PC-3 (cell line): Measurements from ENCODE around the gene ANK2. TPM values are rescaled to one million over a fixed set of nuclear protein-coding genes. Genes with fewer than 3 reads are reported as not detected.
"Not testable (repeated sequence)": the region's sequence is repeated elsewhere in the genome, so short reads cannot be mapped to it uniquely, and the experiment has no call there.

ENCODE experiments used
- ATAC-seq: fragments of 200-7000 bp; cut with Tn5 transposase; 2 replicates; pipeline ENCODE4 v1.9.1; 2020; ENCODE audit warnings: mild to moderate bottlenecking, moderate library complexity
- BruUV-seq: library from RNA; stranded (reverse); fragments of 400-500 nt; replicated peaks from 2 replicates; lab custom pipeline; 2021; lab: Mats Ljungman, UMichigan
- CTCF ChIA-PET: fragments of 300-600 bp; sonication (Branson Sonifier 250); formaldehyde crosslinking; loops from one replicate; lab custom pipeline; 2022; ENCODE audit warnings: antibody characterized with exemption; lab: Charles Lee
- POLR2A ChIA-PET: fragments of 300-600 bp; sonication (Branson Sonifier 250); formaldehyde crosslinking; loops from one replicate; lab custom pipeline; 2022; ENCODE audit warnings: antibody characterized with exemption; ENCODE audit not compliant: unreplicated experiment; lab: Charles Lee
- DNase-seq: peaks from one replicate; pipeline ENCODE4 v3.0.0-alpha.2; 2015
- H2AFZ ChIP-seq: fragments of 300-600 bp; sonication (generic); 2 replicates; pipeline ENCODE4 v1.6.0; 2016; ENCODE audit warnings: antibody characterized with exemption, low read length
- H3F3A ChIP-seq: fragments of 300-600 bp; sonication (generic); one replicate; pipeline ENCODE4 v1.6.0; 2017; ENCODE audit warnings: antibody characterized with exemption, low read length, control low read depth, mild to moderate bottlenecking; ENCODE audit not compliant: unreplicated experiment
- H3K27ac ChIP-seq: fragments of 300-600 bp; sonication (generic); 2 replicates; pipeline ENCODE4 v1.5.1; 2016; ENCODE audit warnings: mild to moderate bottlenecking, low read length
- H3K27me3 ChIP-seq: fragments of 300-600 bp; sonication (generic); 2 replicates; pipeline ENCODE4 v1.6.1; 2016; ENCODE audit warnings: low read length, mixed read lengths
- H3K36me3 ChIP-seq: fragments of 300-600 bp; sonication (generic); 2 replicates; pipeline ENCODE4 v1.6.1; 2016; ENCODE audit warnings: low read depth, mixed run types, low read length, mixed read lengths
- H3K4me1 ChIP-seq: fragments of 300-600 bp; sonication (generic); 2 replicates; pipeline ENCODE4 v1.5.1; 2016; ENCODE audit warnings: low read length; ENCODE audit not compliant: insufficient read depth
- H3K4me2 ChIP-seq: fragments of 300-600 bp; sonication (generic); 2 replicates; pipeline ENCODE4 v1.6.0; 2016; ENCODE audit warnings: low read length
- H3K4me3 ChIP-seq: fragments of 300-600 bp; sonication (generic); 2 replicates; pipeline ENCODE4 v1.5.1; 2016; ENCODE audit warnings: mild to moderate bottlenecking, low read length, mixed read lengths
- H3K79me2 ChIP-seq: fragments of 300-600 bp; sonication (generic); 2 replicates; pipeline ENCODE4 v1.6.1; 2017; ENCODE audit warnings: low read length, mixed read lengths
- H3K9ac ChIP-seq: fragments of 300-600 bp; sonication (generic); 2 replicates; pipeline ENCODE4 v1.6.0; 2016; ENCODE audit warnings: mild to moderate bottlenecking, low read length
- H3K9me2 ChIP-seq: fragments of 300-600 bp; sonication (generic); replicated peaks from 2 replicates; pipeline ENCODE4 v1.6.1; 2016; ENCODE audit warnings: mixed run types, low read length, mixed read lengths
- H3K9me3 ChIP-seq: fragments of 300-600 bp; sonication (generic); 2 replicates; pipeline ENCODE4 v1.6.1; 2016; ENCODE audit warnings: low read length, mixed read lengths
- H4K20me1 ChIP-seq: fragments of 300-600 bp; sonication (generic); 2 replicates; pipeline ENCODE4 v1.6.1; 2016; ENCODE audit warnings: low read length, mixed read lengths
- EZH2 ChIP-seq: fragments of 300-600 bp; sonication (generic); IDR thresholded peaks from one replicate; pipeline ENCODE4 v1.6.1; 2017; ENCODE audit warnings: antibody characterized with exemption, mild to moderate bottlenecking, low read length; ENCODE audit not compliant: unreplicated experiment
- EZH2phosphoT487 ChIP-seq: fragments of 300-600 bp; sonication (generic); IDR thresholded peaks from 2 replicates; pipeline ENCODE4 v1.6.1; 2018; ENCODE audit warnings: mild to moderate bottlenecking, antibody characterized with exemption, low read length, borderline replicate concordance
- intact Hi-C: fragments of 100-400 bp; cut with micrococcal nuclease; formaldehyde crosslinking; loops from 2 replicates; pipeline ENCODE4 v1.9.0; 2023
- total RNA-seq: library from RNA; depleted of rRNA; stranded (reverse); fragments of >200 nt; gene quantifications from 2 replicates; pipeline ENCODE4 v1.2.3, GENCODE V29; 2014
- TF ChIP-seq, protein P1 (sequence below): fragments of 300-600 bp; sonication (generic); conservative IDR thresholded peaks from 2 replicates; pipeline ENCODE4 v1.5.1; 2017; ENCODE audit warnings: antibody characterized with exemption, low read depth, mild to moderate bottlenecking, low read length

ANK2 gene
- total RNA-seq, 1 experiment from 2014 or later = 1.8 TPM

DNA sequence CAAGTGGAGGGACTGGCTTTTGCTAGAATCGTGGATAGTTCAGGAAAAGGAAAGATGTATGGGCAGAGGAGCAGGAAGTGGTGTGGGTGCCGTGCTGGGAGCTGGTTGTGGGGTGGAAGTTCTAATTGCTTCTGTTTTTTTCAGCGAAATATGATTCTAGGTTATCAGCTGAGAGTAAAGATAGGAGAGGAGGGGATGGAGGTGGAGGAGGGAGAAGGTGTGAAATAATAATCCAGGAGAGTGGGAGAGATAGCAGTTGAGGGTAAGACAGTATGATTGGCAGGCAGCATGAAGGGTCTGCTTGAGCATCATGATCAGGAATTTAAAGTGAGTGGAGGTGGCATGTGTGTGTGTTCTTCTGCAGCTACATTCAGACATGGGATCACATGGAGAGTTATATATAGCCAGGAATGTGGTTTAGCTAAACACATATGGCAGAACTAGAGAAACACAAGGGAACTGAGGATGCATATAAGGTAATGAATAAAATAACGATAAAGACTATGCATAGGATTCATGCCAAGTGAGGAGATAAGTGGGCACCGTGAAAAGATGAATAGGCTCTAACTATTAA is 133.7 kb downstream of the ANK2 start:
- H3K79me2 ChIP-seq = no peaks in the 10 kb centered on the region
- H3F3A ChIP-seq = no peaks in the 10 kb centered on the region
- H3K9ac ChIP-seq = no peak overlapping the region
- no peak for DNase-seq
- H3K27me3 ChIP-seq = no peaks in the 10 kb centered on the region
- no peak overlapping the region for H3K4me3 ChIP-seq
- no peaks in the 10 kb centered on the region for H3K36me3 ChIP-seq
- H4K20me1 ChIP-seq = no peaks in the 10 kb centered on the region
- POLR2A ChIA-PET = no interaction called here
- H3K4me1 ChIP-seq = no peaks in the 10 kb centered on the region
- no TSS peak for BruUV-seq
- no peak for ATAC-seq
- TF ChIP-seq, protein P1, sequence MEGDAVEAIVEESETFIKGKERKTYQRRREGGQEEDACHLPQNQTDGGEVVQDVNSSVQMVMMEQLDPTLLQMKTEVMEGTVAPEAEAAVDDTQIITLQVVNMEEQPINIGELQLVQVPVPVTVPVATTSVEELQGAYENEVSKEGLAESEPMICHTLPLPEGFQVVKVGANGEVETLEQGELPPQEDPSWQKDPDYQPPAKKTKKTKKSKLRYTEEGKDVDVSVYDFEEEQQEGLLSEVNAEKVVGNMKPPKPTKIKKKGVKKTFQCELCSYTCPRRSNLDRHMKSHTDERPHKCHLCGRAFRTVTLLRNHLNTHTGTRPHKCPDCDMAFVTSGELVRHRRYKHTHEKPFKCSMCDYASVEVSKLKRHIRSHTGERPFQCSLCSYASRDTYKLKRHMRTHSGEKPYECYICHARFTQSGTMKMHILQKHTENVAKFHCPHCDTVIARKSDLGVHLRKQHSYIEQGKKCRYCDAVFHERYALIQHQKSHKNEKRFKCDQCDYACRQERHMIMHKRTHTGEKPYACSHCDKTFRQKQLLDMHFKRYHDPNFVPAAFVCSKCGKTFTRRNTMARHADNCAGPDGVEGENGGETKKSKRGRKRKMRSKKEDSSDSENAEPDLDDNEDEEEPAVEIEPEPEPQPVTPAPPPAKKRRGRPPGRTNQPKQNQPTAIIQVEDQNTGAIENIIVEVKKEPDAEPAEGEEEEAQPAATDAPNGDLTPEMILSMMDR = no peak
- no peak for TF ChIP-seq EZH2phosphoT487
- no peak overlapping the region for H3K27ac ChIP-seq
- H3K9me3 ChIP-seq = no peaks in the 10 kb centered on the region
- H3K9me2 ChIP-seq = no peaks in the 10 kb centered on the region
- no peak overlapping the region for H2AFZ ChIP-seq
- intact Hi-C loops = no loop called here
- H3K4me2 ChIP-seq = no peak overlapping the region
- CTCF ChIA-PET = no interaction called here

DNA sequence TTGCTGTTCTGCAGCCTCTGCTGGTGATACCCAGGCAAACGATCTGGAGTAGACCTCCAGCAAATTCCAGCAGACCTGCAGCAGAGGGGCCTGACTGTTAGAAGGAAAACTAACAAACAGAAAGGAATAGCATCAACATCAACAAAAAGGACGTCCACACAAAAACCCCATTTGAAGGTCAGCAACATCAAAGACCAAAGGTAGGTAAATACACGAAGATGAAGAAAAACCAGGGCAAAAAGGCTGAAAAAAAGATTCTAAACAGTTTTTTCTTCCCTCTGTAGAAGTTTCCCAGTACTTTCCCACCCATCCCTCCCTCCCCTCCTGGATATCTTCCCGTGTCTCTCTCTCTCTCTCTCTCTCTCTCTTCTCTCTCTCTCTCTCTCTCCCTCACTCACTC is 136.8 kb downstream of the ANK2 start:
- H2AFZ ChIP-seq, H3K9me2 ChIP-seq, intact Hi-C loops, CTCF ChIA-PET, POLR2A ChIA-PET, H3K4me3 ChIP-seq, H3K9ac ChIP-seq, H3K79me2 ChIP-seq, BruUV-seq, H3F3A ChIP-seq, DNase-seq, H3K27me3 ChIP-seq, H3K27ac ChIP-seq, H3K36me3 ChIP-seq, H4K20me1 ChIP-seq, ATAC-seq, H3K4me2 ChIP-seq, H3K4me1 ChIP-seq, H3K9me3 ChIP-seq: not testable (repeated sequence)

DNA sequence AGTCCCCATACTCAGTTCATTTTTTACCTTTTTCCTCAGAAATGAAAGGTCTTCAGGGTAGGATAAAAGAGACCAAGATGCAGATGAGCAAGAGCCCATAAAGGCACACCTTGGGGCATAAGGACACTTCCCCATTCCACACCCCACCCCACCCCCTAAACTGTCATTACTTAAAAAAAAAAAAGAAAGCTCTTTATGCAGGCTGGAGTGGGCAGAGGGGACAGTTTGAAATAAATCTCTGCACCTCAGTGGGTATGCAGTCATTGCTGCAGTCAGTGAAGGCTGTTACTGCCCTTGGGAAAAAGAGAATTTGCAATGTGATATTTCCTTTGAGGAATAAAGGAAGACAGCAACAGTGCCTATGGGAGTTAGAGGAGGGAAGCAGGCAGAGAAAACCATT is 137.5 kb downstream of the ANK2 start:
- Histone ChIP-seq H3K27me3 (no peaks in the 10 kb centered on the region), H3K36me3 (no peaks in the 10 kb centered on the region), H4K20me1 (no peaks in the 10 kb centered on the region), H3K4me2 (no peak overlapping the region), H3K9me3 (no peaks in the 10 kb centered on the region), H3K27ac (no peak overlapping the region), H3K9ac (no peak overlapping the region), H3K4me1 (no peaks in the 10 kb centered on the region), H3K79me2 (no peaks in the 10 kb centered on the region), H3F3A (no peaks in the 10 kb centered on the region), H3K4me3 (no peak overlapping the region), H3K9me2 (no peaks in the 10 kb centered on the region), H2AFZ (no peak overlapping the region)
- CTCF ChIA-PET = no interaction called here
- POLR2A ChIA-PET = no interaction called here
- DNase-seq (no peak), ATAC-seq (no peak)
- TF ChIP-seq EZH2phosphoT487 (no peak), EZH2 (no peak)
- TF ChIP-seq, protein P1 = no peak
- intact Hi-C loops = no loop called here
- no TSS peak for BruUV-seq
